HepG2 (cell line): ENCODE data around the gene MALT1. TPM values are rescaled to one million over a fixed set of nuclear protein-coding genes. Genes with fewer than 3 reads are reported as not detected.

Experiments
- ATAC-seq: fragments of 200-7000 bp; cut with Tn5 transposase; 3 replicates; pipeline ENCODE4 v1.9.1; 2020; ENCODE audit warnings: mild to moderate bottlenecking, moderate library complexity
- BruUV-seq: library from RNA; stranded (reverse); fragments of 400-500 nt; replicated peaks from 2 replicates; lab custom pipeline; 2021; lab: Mats Ljungman, UMichigan
- CTCF ChIA-PET: fragments of 300-600 bp; formaldehyde crosslinking; extraction: SDS; loops from one replicate; lab custom pipeline; 2021; ENCODE audit warnings: low total read pairs, inconsistent platforms, low intra/inter-chr PET ratio; lab: Yijun Ruan, JAX
- POLR2A ChIA-PET: fragments of 350-600 bp; sonication (Branson Sonifier 250); formaldehyde crosslinking; loops from one replicate; lab custom pipeline; 2020; ENCODE audit warnings: antibody characterized with exemption, inconsistent platforms; lab: Yijun Ruan, JAX
- DNase-seq: peaks from one replicate; pipeline ENCODE4 v3.0.0-alpha.2; 2015; ENCODE audit warnings: low spot score
- FAIRE-seq: peaks from 3 replicates; lab custom pipeline; 2011; peaks lifted over from hg19 to GRCh38; lab: Jason Lieb, UNC
- H2AFZ ChIP-seq: one replicate; pipeline ENCODE4 v1.6.1; 2011; ENCODE audit warnings: low read length, inconsistent platforms
- H3K27ac ChIP-seq: fragments of 300-600 bp; 3 replicates; pipeline ENCODE4 v1.8.0; 2011; ENCODE audit warnings: mixed run types, mild to moderate bottlenecking, mixed read lengths, low read length, inconsistent platforms; ENCODE audit not compliant: insufficient read depth; ENCODE audit errors: extremely low read length
- H3K27me3 ChIP-seq, 2 experiments: fragments of 200-600 bp in 1 of 2; 2 replicates in 1 of 2; 3 replicates in 1 of 2; pipeline versions ENCODE4 v1.6.0 to v1.8.0; 2011; ENCODE audit warnings: low read length in 2 of 2, mild to moderate bottlenecking in 2 of 2, moderate library complexity in 2 of 2, inconsistent platforms in 1 of 2; ENCODE audit not compliant: insufficient read depth in 2 of 2, control insufficient read depth in 1 of 2
- H3K36me3 ChIP-seq, 2 experiments: fragments of 200-600 bp in 1 of 2; replicated peaks in 1 of 2; 2 replicates in 1 of 2; 3 replicates in 1 of 2; pipeline versions ENCODE4 v1.5.1 to v1.8.0; 2011; ENCODE audit warnings: low read length in 2 of 2, inconsistent platforms in 1 of 2; ENCODE audit not compliant: insufficient read depth in 2 of 2, control insufficient read depth in 1 of 2
- H3K4me1 ChIP-seq: 2 replicates; pipeline ENCODE4 v1.5.1; 2012; ENCODE audit warnings: low read length, inconsistent platforms; ENCODE audit not compliant: insufficient read depth
- H3K4me2 ChIP-seq: 2 replicates; pipeline ENCODE4 v1.6.0; 2011; ENCODE audit warnings: low read depth, low read length, inconsistent platforms
- H3K4me3 ChIP-seq, 3 experiments: fragments of 200-600 bp in 1 of 3; sonication (generic), shearing (Covaris generic) in 1 of 3; replicated peaks in 1 of 3; 2 replicates each; pipeline ENCODE4 v1.5.1; 2011 to 2016; ENCODE audit warnings: low read length in 3 of 3, inconsistent platforms in 2 of 3, low read depth in 2 of 3, mild to moderate bottlenecking in 2 of 3, control low read depth in 1 of 3, mixed read lengths in 1 of 3; ENCODE audit not compliant: insufficient read depth in 1 of 3
- H3K79me2 ChIP-seq: one replicate; pipeline ENCODE4 v1.6.1; 2011; ENCODE audit warnings: low read length, inconsistent platforms; ENCODE audit not compliant: insufficient read depth
- H3K9ac ChIP-seq: 2 replicates; pipeline ENCODE4 v1.6.0; 2011; ENCODE audit warnings: mild to moderate bottlenecking, low read depth, low read length, inconsistent platforms; ENCODE audit not compliant: insufficient read depth
- H3K9me3 ChIP-seq: 2 replicates; pipeline ENCODE4 v1.5.1; 2012; ENCODE audit warnings: mild to moderate bottlenecking, low read length
- H4K20me1 ChIP-seq: 2 replicates; pipeline ENCODE4 v1.6.0; 2011; ENCODE audit warnings: inconsistent platforms, mild to moderate bottlenecking, low read length, moderate library complexity; ENCODE audit not compliant: insufficient read depth
- CHD2 ChIP-seq: IDR thresholded peaks from 2 replicates; pipeline ENCODE4 v1.6.1; 2011; ENCODE audit warnings: low read depth, low read length, improper control_type of control experiment
- DMAP1 ChIP-seq: IDR thresholded peaks from 2 replicates; pipeline ENCODE4 v1.6.1; 2016
- ELF4 ChIP-seq: sonication (generic); formaldehyde crosslinking; IDR thresholded peaks from 2 replicates; pipeline ENCODE4 v1.5.0; 2020; ENCODE audit warnings: missing genetic modification reagents, mild to moderate bottlenecking, moderate library complexity, borderline replicate concordance
- ELK4 ChIP-seq: sonication (generic); formaldehyde crosslinking; IDR thresholded peaks from 2 replicates; pipeline ENCODE4 v1.9.0; 2021; ENCODE audit warnings: missing genetic modification reagents, borderline replicate concordance
- FOSL1 ChIP-seq: sonication (generic); formaldehyde crosslinking; IDR thresholded peaks from 2 replicates; pipeline ENCODE4 v1.9.0; 2021; ENCODE audit warnings: missing genetic modification reagents, borderline replicate concordance
- MED13 ChIP-seq: sonication (generic); formaldehyde crosslinking; IDR thresholded peaks from 2 replicates; pipeline ENCODE4 v1.5.0; 2020; ENCODE audit warnings: missing genetic modification reagents
- MNT ChIP-seq: fragments of 450-650 bp; IDR thresholded peaks from 2 replicates; pipeline ENCODE4 v1.6.1; 2016
- TMF1 ChIP-seq: sonication (generic); formaldehyde crosslinking; IDR thresholded peaks from 2 replicates; pipeline ENCODE4 v1.8.1; 2022; ENCODE audit warnings: low read depth, missing genetic modification reagents
- ZNF83 ChIP-seq: sonication (generic); formaldehyde crosslinking; IDR thresholded peaks from 2 replicates; pipeline ENCODE4 v1.4.0; 2020; ENCODE audit warnings: missing genetic modification reagents, mild to moderate bottlenecking, borderline replicate concordance
- WGBS: methylation state at CpG from one replicate; pipeline ENCODE4 v1.1.6; 2017; ENCODE audit warnings: low lambda C conversion rate; 5-methylcytosine and 5-hydroxymethylcytosine counted together
- in situ Hi-C: cut with HindIII; loops from 2 replicates; pipeline ENCODE4 v1.10.0; 2017; ENCODE audit warnings: low pct_unique_long_range_greater_than_20kb; ENCODE audit not compliant: extremely low pct_ligation_motif_present
- intact Hi-C: fragments of 100-400 bp; cut with micrococcal nuclease; formaldehyde crosslinking; loops from one replicate; pipeline ENCODE4 v1.10.0; 2022; ENCODE audit not compliant: unreplicated experiment
- polyA plus RNA-seq, 8 experiments: library from polyadenylated mRNA; depleted of rRNA in 3 of 8; stranded (reverse) in 7 of 8; unstranded in 1 of 8; fragments of >200 nt; fragmentation: Illumina TruSeq in 4 of 8; extraction: Trizol in 4 of 8; gene quantifications; 2 replicates each; pipeline versions ENCODE4 v1.2.1 to v1.2.3, GENCODE V29; 2011 to 2016; ENCODE audit warnings: low read depth in 4 of 8, missing spikeins in 1 of 8, mixed read lengths in 1 of 8; ENCODE audit not compliant: insufficient read depth in 1 of 8
- total RNA-seq, 5 experiments: library from RNA; depleted of rRNA; stranded (reverse); fragments of >200 nt; fragmentation: Illumina TruSeq; extraction: Trizol; gene quantifications; 2 replicates each; pipeline ENCODE4 v1.2.3, GENCODE V29; 2016; ENCODE audit warnings: low read depth in 1 of 5
- TF ChIP-seq, protein P1 (sequence below): sonication (generic); formaldehyde crosslinking; IDR thresholded peaks from 2 replicates; pipeline ENCODE4 v1.5.1; 2020; ENCODE audit warnings: missing genetic modification reagents, mild to moderate bottlenecking, borderline replicate concordance
- TF ChIP-seq, protein P2 (sequence below): sonication (generic); formaldehyde crosslinking; IDR thresholded peaks from 2 replicates; pipeline ENCODE4 v1.8.1; 2023; ENCODE audit warnings: mild to moderate bottlenecking, moderate library complexity, missing genetic modification reagents

Gene MALT1
- total and polyA plus RNA-seq, 2 of the 13 experiments (the other 11 are each of a cell fraction or from before 2014, with no cell fraction given), result 43.9 to 89.0 TPM

GRCh38 chr18:58780045-58780444 is 108.8 kb downstream of the MALT1 start:
- no peak for TF ChIP-seq TMF1 (CRISPR knock-in tag)
- TF ChIP-seq CHD2, result 0 out of 2 replicates have a peak, but pooled peaks have one; percentile 41
- FAIRE-seq (no peak), ATAC-seq (no peak), DNase-seq (no peak)
- H3K4me3 ChIP-seq, result no peak overlapping the region
- no peak overlapping the region for H3K4me2 ChIP-seq
- no TSS peak for BruUV-seq
- H3K27ac ChIP-seq, result no peak overlapping the region
- ChIA-PET POLR2A (no interaction called here), CTCF (interaction anchor here (1.9 kb wide), 1 partner anchor 291 kb away, joined by 4 read pairs; no protein-coding TSS in a partner anchor)
- H3K9ac ChIP-seq, result no peak overlapping the region
- no peaks in the 10 kb centered on the region for H3K9me3 ChIP-seq
- in situ Hi-C loops (loop anchor here (10.0 kb wide), 1 partner anchor 275 kb away; no protein-coding TSS in a partner anchor), intact Hi-C loops (no loop called here)
- 38% methylated on average over 10 of the region's 10 CpGs for WGBS
- peaks cover 0 to 11% of the 10 kb centered on the region in 2 experiments; a peak in 4 of 5 replicates for H3K27me3 ChIP-seq
- H4K20me1 ChIP-seq, result no peaks in the 10 kb centered on the region
- H2AFZ ChIP-seq, result peak overlapping the region; percentile 15
- 0 out of 2 replicates have a peak, but pooled peaks cover 5% of the 10 kb centered on the region for H3K4me1 ChIP-seq
- H3K36me3 ChIP-seq, result no peaks in the 10 kb centered on the region
- no peaks in the 10 kb centered on the region for H3K79me2 ChIP-seq

DNA sequence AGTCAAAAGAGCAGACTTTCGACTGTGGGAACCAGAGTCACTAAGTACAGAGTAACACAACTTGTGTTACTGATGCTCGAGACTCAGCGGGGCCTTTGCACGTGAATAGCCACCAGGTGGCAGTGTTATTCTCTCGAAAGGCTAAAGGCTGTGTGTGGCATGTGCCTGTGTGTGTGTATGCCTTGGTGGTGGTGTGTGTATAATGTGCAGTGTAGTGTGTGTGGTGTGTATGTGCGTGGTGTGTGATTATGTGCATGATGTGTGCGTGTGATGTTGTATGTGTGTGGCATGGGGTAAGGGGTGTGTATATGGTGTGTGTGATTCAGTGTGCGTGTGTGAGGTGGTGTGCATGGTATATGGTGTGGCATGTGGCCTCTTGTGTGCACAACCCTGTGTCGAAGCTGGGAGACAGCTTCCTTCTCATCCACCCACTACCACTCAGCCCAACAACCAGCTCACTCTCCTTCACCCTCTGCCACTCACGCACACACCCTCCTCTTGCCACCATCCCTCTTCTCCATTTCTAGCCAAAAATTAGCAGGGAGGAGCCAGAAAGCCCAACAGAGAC is 110.4 kb downstream of the MALT1 start:
- Histone ChIP-seq H3K27me3 (peaks cover 0 to 13% of the 10 kb centered on the region in 2 experiments; a peak in 4 of 5 replicates), H3K9me3 (no peaks in the 10 kb centered on the region), H3K4me1 (0 out of 2 replicates have a peak, but pooled peaks cover 5% of the 10 kb centered on the region), H4K20me1 (no peaks in the 10 kb centered on the region), H3K27ac (no peak overlapping the region), H3K4me3 (no peak overlapping the region), H3K36me3 (no peaks in the 10 kb centered on the region), H3K4me2 (no peak overlapping the region), H3K9ac (no peak overlapping the region), H3K79me2 (no peaks in the 10 kb centered on the region), H2AFZ (no peak overlapping the region)
- no TSS peak for BruUV-seq
- 17% methylated on average over 10 of the region's 10 CpGs for WGBS
- ChIA-PET CTCF (interaction anchor here (1.9 to 2.6 kb wide), 3 partner anchors 275 to 289 kb away, joined by 14 to 28 read pairs (median 23); no protein-coding TSS in a partner anchor), POLR2A (no interaction called here)
- DNase-seq (peak; percentile 59), ATAC-seq (peak; percentile 95), FAIRE-seq (peak; percentile 97)
- in situ Hi-C loops (loop anchor here (10.0 kb wide), 1 partner anchor 273 kb away; no protein-coding TSS in a partner anchor), intact Hi-C loops (loop anchor here (1.0 kb wide), 2 partner anchors 276 to 289 kb away; no protein-coding TSS in a partner anchor)
- TF ChIP-seq, protein P1, sequence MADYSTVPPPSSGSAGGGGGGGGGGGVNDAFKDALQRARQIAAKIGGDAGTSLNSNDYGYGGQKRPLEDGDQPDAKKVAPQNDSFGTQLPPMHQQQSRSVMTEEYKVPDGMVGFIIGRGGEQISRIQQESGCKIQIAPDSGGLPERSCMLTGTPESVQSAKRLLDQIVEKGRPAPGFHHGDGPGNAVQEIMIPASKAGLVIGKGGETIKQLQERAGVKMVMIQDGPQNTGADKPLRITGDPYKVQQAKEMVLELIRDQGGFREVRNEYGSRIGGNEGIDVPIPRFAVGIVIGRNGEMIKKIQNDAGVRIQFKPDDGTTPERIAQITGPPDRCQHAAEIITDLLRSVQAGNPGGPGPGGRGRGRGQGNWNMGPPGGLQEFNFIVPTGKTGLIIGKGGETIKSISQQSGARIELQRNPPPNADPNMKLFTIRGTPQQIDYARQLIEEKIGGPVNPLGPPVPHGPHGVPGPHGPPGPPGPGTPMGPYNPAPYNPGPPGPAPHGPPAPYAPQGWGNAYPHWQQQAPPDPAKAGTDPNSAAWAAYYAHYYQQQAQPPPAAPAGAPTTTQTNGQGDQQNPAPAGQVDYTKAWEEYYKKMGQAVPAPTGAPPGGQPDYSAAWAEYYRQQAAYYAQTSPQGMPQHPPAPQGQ (CRISPR knock-in tag), result no peak
- TF ChIP-seq ZNF83 (CRISPR knock-in tag) (no peak), FOSL1 (CRISPR knock-in tag) (no peak), MED13 (CRISPR knock-in tag) (no peak), MNT (peak; percentile 43; the same call in 1 of the 2 replicates), ELF4 (CRISPR knock-in tag) (no peak), DMAP1 (CRISPR knock-in tag) (no peak), ELK4 (CRISPR knock-in tag) (no peak)
- TF ChIP-seq, protein P2, sequence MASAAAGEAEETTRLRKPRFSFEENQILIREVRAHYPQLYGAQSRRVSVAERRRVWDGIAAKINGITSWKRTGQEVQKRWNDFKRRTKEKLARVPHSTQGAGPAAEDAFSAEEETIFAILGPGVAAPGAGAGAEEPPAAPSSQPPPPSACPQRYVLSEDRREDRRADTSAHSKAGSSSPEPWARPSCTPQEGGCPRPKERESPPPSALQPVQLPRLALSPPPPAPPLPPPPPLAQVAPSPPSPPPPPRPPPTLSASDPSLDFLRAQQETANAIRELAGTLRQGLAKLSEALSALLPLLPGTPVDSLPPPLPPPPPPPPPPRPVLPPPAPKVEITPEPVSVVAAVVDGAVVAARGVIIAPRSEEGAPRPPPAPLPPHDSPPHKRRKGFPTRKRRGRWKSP (CRISPR knock-in tag), result no peak
